ENCODE measurements around the gene NEK6. TPM values are rescaled to one million over a fixed set of nuclear protein-coding genes. Genes with fewer than 3 reads are reported as not detected.

NEK6 gene
- total RNA-seq, 4 donors from 2014 or later, result 2.0 to 15.3 (median 7.3) TPM

DNA sequence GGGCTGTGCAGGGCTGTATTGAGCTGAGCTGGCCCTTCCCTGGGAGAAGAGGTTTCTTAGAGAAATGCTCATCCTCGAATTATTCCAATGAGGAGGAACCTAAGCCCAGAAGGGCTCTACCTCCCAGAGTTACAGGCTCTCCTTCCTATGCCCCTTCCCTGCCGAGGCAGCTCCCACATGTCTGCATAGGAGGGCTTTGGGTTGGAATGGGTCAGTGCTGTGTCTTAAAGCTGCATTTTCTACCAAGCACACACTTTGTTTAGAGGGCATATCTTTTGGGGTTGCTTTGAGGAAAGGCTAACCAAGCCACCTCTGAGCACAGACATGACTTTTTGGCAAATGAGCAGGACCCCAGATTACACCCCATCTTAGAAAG, 9.1 kb downstream of the NEK6 start:
- intact Hi-C loops (cut with DNase I), result no loop called here
- DNase-seq, result no peak
- H3K36me3 ChIP-seq, result peaks cover 0 to 7% (median 0%) of the 10 kb centered on the region in 3 donors
- H3K27ac ChIP-seq, result peak overlapping the region; percentile 28 to 72 (median 44)
- H3K27me3 ChIP-seq, result no peaks in the 10 kb centered on the region
- TF ChIP-seq, protein P1, sequence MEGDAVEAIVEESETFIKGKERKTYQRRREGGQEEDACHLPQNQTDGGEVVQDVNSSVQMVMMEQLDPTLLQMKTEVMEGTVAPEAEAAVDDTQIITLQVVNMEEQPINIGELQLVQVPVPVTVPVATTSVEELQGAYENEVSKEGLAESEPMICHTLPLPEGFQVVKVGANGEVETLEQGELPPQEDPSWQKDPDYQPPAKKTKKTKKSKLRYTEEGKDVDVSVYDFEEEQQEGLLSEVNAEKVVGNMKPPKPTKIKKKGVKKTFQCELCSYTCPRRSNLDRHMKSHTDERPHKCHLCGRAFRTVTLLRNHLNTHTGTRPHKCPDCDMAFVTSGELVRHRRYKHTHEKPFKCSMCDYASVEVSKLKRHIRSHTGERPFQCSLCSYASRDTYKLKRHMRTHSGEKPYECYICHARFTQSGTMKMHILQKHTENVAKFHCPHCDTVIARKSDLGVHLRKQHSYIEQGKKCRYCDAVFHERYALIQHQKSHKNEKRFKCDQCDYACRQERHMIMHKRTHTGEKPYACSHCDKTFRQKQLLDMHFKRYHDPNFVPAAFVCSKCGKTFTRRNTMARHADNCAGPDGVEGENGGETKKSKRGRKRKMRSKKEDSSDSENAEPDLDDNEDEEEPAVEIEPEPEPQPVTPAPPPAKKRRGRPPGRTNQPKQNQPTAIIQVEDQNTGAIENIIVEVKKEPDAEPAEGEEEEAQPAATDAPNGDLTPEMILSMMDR (IDR thresholded peaks at IDR 0.05), result no peak
- no peak for TF ChIP-seq POLR2A (IDR thresholded peaks at IDR 0.05)
- H3K4me3 ChIP-seq, result no peak overlapping the region
- WGBS, 2 donors, result 42 to 57% methylated on average over 1 to 2 of the region's 2 CpGs
- peaks cover 29 to 99% (median 51%) of the 10 kb centered on the region in 3 donors for H3K4me1 ChIP-seq
- H3K9me3 ChIP-seq, result no peaks in the 10 kb centered on the region

DNA sequence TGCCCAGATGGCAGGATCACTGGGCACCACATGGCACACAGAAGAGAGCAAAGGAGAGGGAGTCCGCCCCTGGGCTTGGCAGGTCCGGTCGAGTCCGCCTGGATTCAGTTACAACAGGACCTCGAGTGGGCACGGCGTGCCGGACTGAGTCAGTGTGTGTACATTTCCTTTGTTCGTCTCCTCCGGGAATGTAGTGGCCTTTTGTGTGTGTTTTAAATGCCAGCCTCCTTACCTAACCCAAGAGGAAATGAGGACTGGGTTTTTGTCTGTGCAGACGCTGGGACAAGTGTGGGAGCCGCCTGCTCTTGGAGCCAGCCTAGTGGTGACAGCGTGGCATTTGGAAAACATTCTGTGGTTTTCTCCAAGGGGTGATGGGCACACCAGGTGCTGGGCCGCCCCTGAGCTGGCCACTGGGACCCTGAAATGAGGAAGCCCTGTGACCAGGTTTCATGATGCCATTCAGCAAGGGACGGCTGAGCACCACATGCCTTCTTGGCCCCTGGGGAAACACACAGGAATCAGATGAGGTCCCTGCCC, 9.6 kb downstream of the NEK6 start:
- peaks cover 25 to 99% (median 50%) of the 10 kb centered on the region in 3 donors for H3K4me1 ChIP-seq

DNA sequence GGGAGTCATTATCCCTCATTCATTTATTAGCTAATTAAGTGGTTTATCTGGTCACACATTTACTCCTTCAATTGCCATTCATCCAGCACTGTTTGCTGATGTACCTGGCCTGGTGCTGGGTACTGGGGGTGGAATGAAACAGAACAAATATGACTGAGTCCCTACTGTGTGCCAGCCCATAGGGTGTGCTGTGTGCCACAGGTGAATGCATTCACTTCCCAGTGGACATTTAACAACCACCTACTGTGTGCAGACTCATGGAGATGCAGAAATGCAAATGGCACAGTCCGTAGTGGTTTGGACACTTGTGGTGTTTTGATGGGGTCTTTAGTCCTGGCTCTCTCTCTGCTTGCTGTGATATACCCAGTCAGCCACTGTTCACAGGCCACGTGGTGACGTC, 10.5 kb downstream of the NEK6 start:
- DNase-seq, result no peak
- H3K27ac ChIP-seq, result peak overlapping the region in 1 of 4 donors; percentile 72
- no peaks in the 10 kb centered on the region for H3K27me3 ChIP-seq
- 64 to 100% methylated on average over 2 to 3 of the region's 3 CpGs for WGBS, 2 donors
- H3K9me3 ChIP-seq, result no peaks in the 10 kb centered on the region
- intact Hi-C loops (cut with DNase I), result no loop called here
- no peak overlapping the region for H3K4me3 ChIP-seq
- TF ChIP-seq POLR2A (IDR thresholded peaks at IDR 0.05), result no peak
- TF ChIP-seq, protein P1 (IDR thresholded peaks at IDR 0.05), result no peak
- H3K36me3 ChIP-seq, result peaks cover 0 to 2% (median 0%) of the 10 kb centered on the region in 3 donors
- peaks cover 21 to 99% (median 49%) of the 10 kb centered on the region in 3 donors for H3K4me1 ChIP-seq

More for the DNA sequence above, 9.6 kb downstream of the NEK6 start:
- intact Hi-C loops (cut with DNase I), result no loop called here
- H3K27me3 ChIP-seq, result no peaks in the 10 kb centered on the region
- TF ChIP-seq POLR2A (IDR thresholded peaks at IDR 0.05), result no peak
- TF ChIP-seq, protein P1 (IDR thresholded peaks at IDR 0.05), result peak in 3 of 6 experiments; percentile 7 to 28 (median 8)
- 6 to 13% methylated on average over 11 of the region's 15 CpGs for WGBS, 2 donors
- H3K27ac ChIP-seq, result peak overlapping the region; percentile 28 to 72 (median 44)
- H3K4me3 ChIP-seq, result peak overlapping the region in 1 of 4 donors; percentile 27
- H3K36me3 ChIP-seq, result peaks cover 0 to 7% (median 0%) of the 10 kb centered on the region in 3 donors
- H3K9me3 ChIP-seq, result no peaks in the 10 kb centered on the region
- no peak for DNase-seq

DNA sequence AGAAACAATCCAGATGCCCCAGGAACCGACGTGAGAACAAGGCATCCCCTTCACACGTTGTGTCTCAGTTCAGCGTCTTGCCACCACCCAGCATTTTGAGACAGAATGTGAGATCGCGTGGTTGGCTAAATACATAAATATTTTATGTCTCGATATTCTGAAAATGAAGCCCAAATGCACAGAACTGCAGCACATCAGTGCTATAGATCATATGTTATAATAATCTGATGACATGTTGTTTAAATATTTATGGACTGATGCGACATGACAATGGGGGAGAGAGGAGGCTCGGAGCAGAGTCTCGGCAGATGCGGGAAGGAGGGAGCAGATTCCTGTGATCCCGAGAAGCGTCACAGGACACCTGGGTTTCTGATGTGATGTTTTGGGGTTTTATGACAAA, 10.9 kb downstream of the NEK6 start:
- H3K27ac ChIP-seq, result peak overlapping the region in 1 of 4 donors; percentile 72
- 86 to 92% methylated on average over 13 of the region's 13 CpGs for WGBS, 2 donors
- H3K36me3 ChIP-seq, result no peaks in the 10 kb centered on the region
- H3K27me3 ChIP-seq, result no peaks in the 10 kb centered on the region
- no peaks in the 10 kb centered on the region for H3K9me3 ChIP-seq
- H3K4me3 ChIP-seq, result no peak overlapping the region
- H3K4me1 ChIP-seq, result peaks cover 21 to 97% (median 45%) of the 10 kb centered on the region in 3 donors
- intact Hi-C loops (cut with DNase I), result no loop called here
- DNase-seq, result no peak
- TF ChIP-seq, protein P1 (IDR thresholded peaks at IDR 0.05), result no peak
- no peak for TF ChIP-seq POLR2A (IDR thresholded peaks at IDR 0.05)

DNA sequence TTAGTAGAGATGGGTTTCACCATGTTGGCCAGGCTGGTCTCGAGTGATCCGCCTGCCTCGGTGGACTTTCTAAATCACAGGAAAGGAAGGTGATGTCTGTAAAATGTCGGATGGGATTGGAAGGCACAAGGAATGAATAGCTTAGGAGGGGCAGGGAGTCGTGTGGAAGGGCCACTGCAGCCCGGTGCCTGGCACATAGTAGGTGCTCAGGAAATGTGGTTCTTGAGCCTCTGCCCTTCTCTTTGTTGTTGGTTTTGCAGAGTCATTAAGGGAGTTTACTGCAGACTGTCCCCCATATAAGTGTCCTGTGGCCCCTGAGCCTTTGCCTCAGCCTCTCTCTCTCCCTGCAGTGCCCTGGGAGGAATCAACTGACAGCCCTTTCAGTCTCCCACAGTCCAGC, 11.8 kb downstream of the NEK6 start:
- DNase-seq, result no peak
- H3K27ac ChIP-seq, result peak overlapping the region in 1 of 4 donors; percentile 18
- no peaks in the 10 kb centered on the region for H3K9me3 ChIP-seq
- H3K4me3 ChIP-seq, result no peak overlapping the region
- H3K4me1 ChIP-seq, result peaks cover 21 to 88% (median 37%) of the 10 kb centered on the region in 3 donors
- 90 to 95% methylated on average over 2 to 6 of the region's 6 CpGs for WGBS, 2 donors
- TF ChIP-seq POLR2A (IDR thresholded peaks at IDR 0.05), result no peak
- TF ChIP-seq, protein P1 (IDR thresholded peaks at IDR 0.05), result no peak
- H3K27me3 ChIP-seq, result no peaks in the 10 kb centered on the region
- H3K36me3 ChIP-seq, result no peaks in the 10 kb centered on the region
- intact Hi-C loops (cut with DNase I), result no loop called here

Data from esophagus squamous epithelium (tissue), 5 donors.